Epithelial cell of prostate (primary cell): Measurements from ENCODE around the gene SHB.
A peak's percentile ranks its signal among the peaks of the same experiment; 100 is the strongest.
"Not testable (repeated sequence)": the region's sequence is repeated elsewhere in the genome, so short reads cannot be mapped to it uniquely, and the experiment has no call there.

Experiments
- DNase-seq: peaks from one replicate; pipeline ENCODE4 v3.0.0-alpha.2; 2011; ENCODE audit warnings: low read depth, low spot score
- H3K27ac ChIP-seq: fragments of 450-650 bp; 2 replicates; pipeline ENCODE4 v1.5.1; 2017; ENCODE audit warnings: mild to moderate bottlenecking

Gene SHB

GRCh38 chr9:37915911-37916470, 153.0 kb downstream of the SHB start:
- H3K27ac ChIP-seq: no peak overlapping the region
- no peak for DNase-seq

GRCh38 chr9:37914701-37915358, 154.2 kb downstream of the SHB start:
- H3K27ac ChIP-seq: no peak overlapping the region
- no peak for DNase-seq

GRCh38 chr9:37914154-37914551, 154.9 kb downstream of the SHB start:
- DNase-seq: no peak
- H3K27ac ChIP-seq: no peak overlapping the region

- H3K27ac ChIP-seq: peak overlapping the region; percentile 22
- DNase-seq: no peak
Observed at GRCh38 chr9:37913480-37914153, 155.4 kb downstream of the SHB start.

GRCh38 chr9:37911271-37911681, 157.8 kb downstream of the SHB start:
- DNase-seq: no peak
- H3K27ac ChIP-seq: no peak overlapping the region

GRCh38 chr9:37910271-37910670, 158.8 kb downstream of the SHB start:
- no peak for DNase-seq
- no peak overlapping the region for H3K27ac ChIP-seq

- not testable (repeated sequence) for H3K27ac ChIP-seq, DNase-seq
Observed at GRCh38 chr9:37909836-37910235, 159.2 kb downstream of the SHB start.

GRCh38 chr9:37909326-37909725, 159.7 kb downstream of the SHB start:
- H3K27ac ChIP-seq: peak overlapping the region; percentile 31
- no peak for DNase-seq

- peak overlapping the region; percentile 31 for H3K27ac ChIP-seq
Observed at GRCh38 chr9:37908698-37909186, 160.3 kb downstream of the SHB start.

GRCh38 chr9:37908283-37908682, 160.7 kb downstream of the SHB start:
- H3K27ac ChIP-seq: no peak overlapping the region
- DNase-seq: no peak

More at GRCh38 chr9:37908698-37909186, 160.3 kb downstream of the SHB start:
- DNase-seq: no peak

GRCh38 chr9:37906312-37907239, 162.5 kb downstream of the SHB start:
- no peak for DNase-seq
- H3K27ac ChIP-seq: no peak overlapping the region

GRCh38 chr9:37905776-37906175, 163.3 kb downstream of the SHB start:
- no peak for DNase-seq
- H3K27ac ChIP-seq: no peak overlapping the region

GRCh38 chr9:37905131-37905505, 163.9 kb downstream of the SHB start:
- H3K27ac ChIP-seq: peak overlapping the region; percentile 83
- DNase-seq: no peak

- DNase-seq: no peak
- H3K27ac ChIP-seq: peak overlapping the region; percentile 83
Observed at GRCh38 chr9:37904445-37905130, 164.4 kb downstream of the SHB start.

- DNase-seq: peak; percentile 64
- H3K27ac ChIP-seq: peak within 1 kb of the TSS; percentile 83
Observed at GRCh38 chr9:37903647-37904444, 165.2 kb downstream of the SHB start, which contains the start of gene SLC25A51. TSS of gene SLC25A51 (minus strand) at chr9:37904127. CDS start at chr9:37888550, 15,577 bp downstream.

GRCh38 chr9:37902796-37903646, 166.0 kb downstream of the SHB start:
- no peak for DNase-seq
- peak overlapping the region; percentile 83 for H3K27ac ChIP-seq

- no peak for DNase-seq
- no peak overlapping the region for H3K27ac ChIP-seq
Observed at GRCh38 chr9:37902131-37902530, 166.9 kb downstream of the SHB start.

GRCh38 chr9:37899041-37899440, 170.0 kb downstream of the SHB start:
- DNase-seq: no peak
- peak overlapping the region; percentile 44 for H3K27ac ChIP-seq
